Esophagus squamous epithelium (tissue), 5 donors: ENCODE measurements around the gene KCNH3. TPM values are rescaled to one million over a fixed set of nuclear protein-coding genes. Genes with fewer than 3 reads are reported as not detected.

Experiments used
- DNase-seq: peaks from one replicate; lab custom pipeline; 2025; lab: John Stamatoyannopoulos, UW
- H3K27ac ChIP-seq, 4 donors: fragments of 200-600 bp; sonication (generic); one replicate each; pipeline ENCODE4 v1.5.1; 2016 to 2019; ENCODE audit warnings: mild to moderate bottlenecking in 1 of 4
- H3K27me3 ChIP-seq, 4 donors: fragments of 200-600 bp; sonication (generic); 1 replicate in 3 of 4; 2 replicates in 1 of 4; pipeline versions ENCODE4 v1.5.1 to v1.6.0; 2017 to 2021; ENCODE audit warnings: antibody characterized with exemption in 1 of 4
- H3K36me3 ChIP-seq, 3 donors: fragments of 200-600 bp; sonication (generic); one replicate each; pipeline ENCODE4 v1.5.1; 2016 to 2019
- H3K4me1 ChIP-seq, 3 donors: fragments of 200-600 bp; sonication (generic); one replicate each; pipeline ENCODE4 v1.5.1; 2017 to 2019
- H3K4me3 ChIP-seq, 4 donors: fragments of 200-600 bp; sonication (generic); 1 replicate in 3 of 4; 2 replicates in 1 of 4; pipeline ENCODE4 v1.5.1; 2016 to 2019; ENCODE audit warnings: mild to moderate bottlenecking in 2 of 4, moderate library complexity in 1 of 4
- H3K9me3 ChIP-seq, 3 donors: fragments of 200-600 bp; sonication (generic); one replicate each; pipeline ENCODE4 v1.5.1; 2016 to 2019
- POLR2A ChIP-seq, 4 donors: fragments of 450-650 bp; IDR thresholded peaks; one replicate each; pipeline ENCODE4 v1.6.1; 2017; ENCODE audit warnings: antibody characterized with exemption in 4 of 4, mild to moderate bottlenecking in 4 of 4, moderate library complexity in 3 of 4
- WGBS, 2 donors: methylation state at CpG; one replicate each; pipeline ENCODE4 v1.1.5; 2018; 5-methylcytosine and 5-hydroxymethylcytosine counted together
- intact Hi-C: fragments of 100-400 bp; cut with DNase I; formaldehyde crosslinking; loops from one replicate; pipeline ENCODE4 v1.15.0; 2022
- total RNA-seq, 4 donors: library from RNA; depleted of rRNA; stranded (reverse); fragments of >200 nt; gene quantifications; one replicate each; pipeline ENCODE4 v1.1.0, GENCODE V29; 2016
- TF ChIP-seq, protein P1 (sequence below), 6 experiments: fragments of 450-650 bp in 4 of 6; fragments of 200-600 bp in 2 of 6; sonication (generic) in 2 of 6; IDR thresholded peaks; one replicate each; pipeline ENCODE4 v1.5.1; 2016 to 2019; ENCODE audit warnings: antibody characterized with exemption in 6 of 6, mild to moderate bottlenecking in 4 of 6, moderate library complexity in 4 of 6
- donor health status: DM: yes; HTN: yes; CAD: no.

KCNH3 gene
- total RNA-seq, 4 donors from 2014 or later, result 0.38 TPM; not detected in 3

DNA sequence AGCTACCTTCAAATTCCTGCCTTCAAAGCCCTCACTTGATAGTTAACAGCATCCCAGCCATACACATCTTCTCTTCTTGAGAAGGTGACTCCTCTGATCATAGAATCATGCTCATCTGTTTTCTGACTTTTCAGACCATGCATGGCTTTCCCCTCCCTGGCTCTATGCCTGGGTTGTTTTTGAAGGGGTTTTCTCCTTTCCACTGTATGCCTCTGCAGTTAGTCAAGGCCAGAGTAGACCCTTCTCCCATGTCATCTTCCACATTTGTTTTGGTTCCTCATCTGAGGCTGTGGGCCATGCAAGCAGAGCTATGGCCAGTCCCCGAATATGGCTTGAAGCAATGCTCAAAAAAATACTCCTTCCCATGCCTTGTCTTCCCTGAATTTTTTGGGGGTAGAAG is 43.4 kb downstream of the KCNH3 start:
- Histone ChIP-seq H3K27me3 (no peaks in the 10 kb centered on the region), H3K36me3 (peaks cover 0 to 29% (median 5%) of the 10 kb centered on the region in 3 donors), H3K4me1 (peaks cover 0 to 27% (median 9%) of the 10 kb centered on the region in 3 donors), H3K4me3 (no peak overlapping the region), H3K9me3 (no peaks in the 10 kb centered on the region), H3K27ac (no peak overlapping the region)
- WGBS, 2 donors, result 86% methylated on average over 1 of the region's 1 CpG; no CpG with 5 or more reads in 1 of the 2 donors
- intact Hi-C loops, result no loop called here
- DNase-seq, result no peak
- TF ChIP-seq, protein P1, sequence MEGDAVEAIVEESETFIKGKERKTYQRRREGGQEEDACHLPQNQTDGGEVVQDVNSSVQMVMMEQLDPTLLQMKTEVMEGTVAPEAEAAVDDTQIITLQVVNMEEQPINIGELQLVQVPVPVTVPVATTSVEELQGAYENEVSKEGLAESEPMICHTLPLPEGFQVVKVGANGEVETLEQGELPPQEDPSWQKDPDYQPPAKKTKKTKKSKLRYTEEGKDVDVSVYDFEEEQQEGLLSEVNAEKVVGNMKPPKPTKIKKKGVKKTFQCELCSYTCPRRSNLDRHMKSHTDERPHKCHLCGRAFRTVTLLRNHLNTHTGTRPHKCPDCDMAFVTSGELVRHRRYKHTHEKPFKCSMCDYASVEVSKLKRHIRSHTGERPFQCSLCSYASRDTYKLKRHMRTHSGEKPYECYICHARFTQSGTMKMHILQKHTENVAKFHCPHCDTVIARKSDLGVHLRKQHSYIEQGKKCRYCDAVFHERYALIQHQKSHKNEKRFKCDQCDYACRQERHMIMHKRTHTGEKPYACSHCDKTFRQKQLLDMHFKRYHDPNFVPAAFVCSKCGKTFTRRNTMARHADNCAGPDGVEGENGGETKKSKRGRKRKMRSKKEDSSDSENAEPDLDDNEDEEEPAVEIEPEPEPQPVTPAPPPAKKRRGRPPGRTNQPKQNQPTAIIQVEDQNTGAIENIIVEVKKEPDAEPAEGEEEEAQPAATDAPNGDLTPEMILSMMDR (IDR thresholded peaks at IDR 0.05), result no peak
- TF ChIP-seq POLR2A (IDR thresholded peaks at IDR 0.05), result no peak

DNA sequence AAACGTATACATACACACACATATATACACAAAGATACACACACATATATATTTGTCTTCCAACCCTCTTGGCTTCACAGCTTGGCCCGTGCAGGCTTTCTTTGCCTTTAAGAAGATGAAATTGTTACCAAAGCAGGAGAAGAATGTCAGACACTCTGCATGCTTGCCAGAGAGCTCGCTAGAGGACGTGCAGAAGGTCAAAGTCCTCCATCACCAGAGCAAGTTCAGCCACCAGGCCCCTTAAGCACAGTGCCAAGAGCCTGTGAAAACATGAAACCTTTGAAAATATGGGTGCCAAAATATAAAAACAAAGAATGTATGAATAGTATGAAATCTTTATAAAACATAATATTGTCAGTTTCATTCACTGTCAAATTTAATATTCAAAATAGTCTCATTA is 44.0 kb downstream of the KCNH3 start:
- H3K27ac ChIP-seq, result peak overlapping the region in 1 of 4 donors; percentile 21
- H3K9me3 ChIP-seq, result no peaks in the 10 kb centered on the region
- no peak for DNase-seq
- H3K36me3 ChIP-seq, result peaks cover 0 to 35% (median 5%) of the 10 kb centered on the region in 3 donors
- TF ChIP-seq, protein P1 (IDR thresholded peaks at IDR 0.05), result no peak
- no peak for TF ChIP-seq POLR2A (IDR thresholded peaks at IDR 0.05)
- peaks cover 0 to 27% (median 9%) of the 10 kb centered on the region in 3 donors for H3K4me1 ChIP-seq
- H3K4me3 ChIP-seq, result no peak overlapping the region
- intact Hi-C loops, result no loop called here
- no peaks in the 10 kb centered on the region for H3K27me3 ChIP-seq
- WGBS, 2 donors, result 38 to 47% methylated on average over 4 of the region's 4 CpGs

DNA sequence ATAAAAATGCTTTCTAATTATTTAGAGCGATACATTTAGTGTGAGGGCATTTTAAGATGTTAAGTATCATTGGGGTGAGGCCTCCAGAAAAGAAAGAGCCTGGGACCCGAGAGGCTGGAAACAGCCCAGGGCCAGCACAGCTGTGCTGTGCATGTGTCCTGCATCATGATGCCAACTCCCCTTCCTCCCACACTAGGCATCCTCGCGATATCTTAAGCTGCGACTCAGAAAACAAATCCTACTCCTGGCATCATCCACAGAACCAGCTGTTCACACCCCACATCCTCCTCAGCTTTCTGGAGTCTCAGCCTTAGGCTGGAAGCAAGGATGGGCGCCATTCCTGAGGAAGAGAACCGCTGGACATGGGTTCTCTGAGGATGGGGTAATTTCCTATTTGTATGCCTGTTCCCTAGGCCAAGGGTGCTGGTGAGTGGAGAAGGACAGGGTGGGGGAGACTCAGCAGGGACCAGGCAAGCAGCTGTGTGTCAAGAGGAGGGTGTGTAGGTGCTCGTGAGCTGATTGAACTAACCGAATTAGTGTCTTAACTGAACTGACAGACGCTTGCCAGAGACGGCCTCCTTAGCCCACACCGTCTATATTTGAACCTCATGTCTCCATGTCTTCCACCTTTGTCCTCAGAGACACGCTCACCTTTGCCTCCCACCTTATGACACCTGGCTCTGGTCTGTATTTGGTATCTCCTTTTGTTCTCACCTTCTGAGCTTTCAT is 44.7 kb downstream of the KCNH3 start:
- peak overlapping the region in 2 of 4 donors; percentile 7 to 21 for H3K27ac ChIP-seq
- no peaks in the 10 kb centered on the region for H3K27me3 ChIP-seq
- H3K4me1 ChIP-seq, result peaks cover 0 to 28% (median 9%) of the 10 kb centered on the region in 3 donors
- TF ChIP-seq POLR2A (IDR thresholded peaks at IDR 0.05), result no peak
- no peak for DNase-seq
- peaks cover 0 to 35% (median 5%) of the 10 kb centered on the region in 3 donors for H3K36me3 ChIP-seq
- H3K9me3 ChIP-seq, result no peaks in the 10 kb centered on the region
- WGBS, 2 donors, result 75 to 76% methylated on average over 11 to 12 of the region's 13 CpGs
- intact Hi-C loops, result no loop called here
- no peak overlapping the region for H3K4me3 ChIP-seq

DNA sequence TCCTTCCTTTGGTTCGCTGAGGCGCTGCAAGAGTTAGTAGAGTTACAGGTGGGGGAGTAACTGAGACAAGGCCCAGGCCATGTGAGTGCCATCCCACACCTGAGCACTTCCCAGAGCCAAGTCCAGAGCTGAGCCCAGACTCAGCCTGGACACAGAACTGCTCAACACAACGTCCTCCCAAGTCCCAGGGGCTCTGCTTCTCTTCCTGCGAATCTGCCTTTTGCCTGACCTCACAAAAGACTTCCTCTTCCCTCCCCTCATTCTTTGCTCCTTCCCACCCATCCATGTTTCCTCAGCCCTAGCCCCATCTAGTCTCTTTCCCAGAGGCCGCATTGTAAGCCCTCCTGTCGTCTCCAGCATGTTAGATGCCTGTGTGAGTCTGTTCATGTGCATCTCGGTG is 45.8 kb downstream of the KCNH3 start:
- TF ChIP-seq POLR2A (IDR thresholded peaks at IDR 0.05), result no peak
- TF ChIP-seq, protein P1 (IDR thresholded peaks at IDR 0.05), result no peak
- no peak overlapping the region for H3K27ac ChIP-seq
- peaks cover 0 to 35% (median 5%) of the 10 kb centered on the region in 3 donors for H3K36me3 ChIP-seq
- no peak for DNase-seq
- intact Hi-C loops, result no loop called here
- no peak overlapping the region for H3K4me3 ChIP-seq
- 65 to 72% methylated on average over 5 to 6 of the region's 7 CpGs for WGBS, 2 donors
- H3K4me1 ChIP-seq, result peaks cover 0 to 36% (median 15%) of the 10 kb centered on the region in 3 donors
- no peaks in the 10 kb centered on the region for H3K27me3 ChIP-seq
- H3K9me3 ChIP-seq, result no peaks in the 10 kb centered on the region

DNA sequence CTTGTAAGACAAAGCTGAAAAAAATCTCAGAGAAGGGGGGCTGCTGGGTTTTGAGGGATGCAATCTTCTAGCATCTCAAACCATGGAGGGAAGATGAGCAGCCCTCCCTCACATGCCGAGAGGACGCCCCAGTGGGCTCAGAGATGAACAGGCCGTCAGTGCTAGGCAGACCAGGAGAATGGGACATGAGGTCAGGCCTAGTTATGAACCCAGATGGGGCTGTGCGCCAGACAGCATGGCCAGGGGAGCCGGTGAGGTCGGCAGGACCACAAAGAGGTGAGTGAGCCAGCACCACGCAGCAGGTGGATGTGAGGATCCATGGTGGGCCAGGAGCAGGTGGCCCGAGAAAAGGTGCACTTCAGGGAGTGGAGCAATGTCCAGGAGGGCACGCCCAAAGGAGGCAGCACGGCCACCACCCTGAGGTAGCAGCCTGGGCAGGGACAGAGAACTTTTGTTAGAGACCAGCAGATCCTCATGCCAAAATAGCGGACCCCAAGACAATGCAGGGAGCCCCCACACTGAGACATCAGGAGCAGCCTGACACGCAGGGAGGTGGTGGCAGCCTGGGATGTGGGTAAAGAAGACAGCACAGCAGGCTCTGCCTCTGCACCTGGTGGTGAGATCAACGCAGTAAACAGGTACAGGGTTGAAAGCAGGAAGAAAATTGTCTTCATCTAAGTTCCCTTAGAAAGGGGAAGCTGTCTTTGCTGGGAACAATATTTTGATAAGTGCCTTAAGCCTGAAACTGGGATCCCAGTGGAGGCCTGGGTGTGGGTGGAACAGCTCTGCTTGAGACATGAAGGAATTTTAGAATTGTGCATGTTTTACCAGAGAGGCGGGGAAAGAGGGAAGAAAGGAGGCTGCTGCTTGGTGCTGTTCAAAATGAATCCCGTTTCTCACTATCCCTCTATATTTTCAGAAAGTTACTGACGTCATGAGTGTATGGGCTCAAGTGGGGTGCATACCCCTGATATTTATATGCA is 46.9 kb downstream of the KCNH3 start:
- TF ChIP-seq, protein P1 (IDR thresholded peaks at IDR 0.05), result no peak
- TF ChIP-seq POLR2A (IDR thresholded peaks at IDR 0.05), result no peak
- intact Hi-C loops, result no loop called here
- no peaks in the 10 kb centered on the region for H3K27me3 ChIP-seq
- no peak overlapping the region for H3K4me3 ChIP-seq
- no peaks in the 10 kb centered on the region for H3K9me3 ChIP-seq
- H3K36me3 ChIP-seq, result peaks cover 0 to 35% (median 5%) of the 10 kb centered on the region in 3 donors
- H3K27ac ChIP-seq, result no peak overlapping the region
- DNase-seq, result no peak
- peaks cover 0 to 27% (median 10%) of the 10 kb centered on the region in 3 donors for H3K4me1 ChIP-seq
- WGBS, 2 donors, result 88 to 91% methylated on average over 13 to 16 of the region's 16 CpGs
